H9 (cell line): ENCODE results near the gene MRAS. TPM values are rescaled to one million over a fixed set of nuclear protein-coding genes. Genes with fewer than 3 reads are reported as not detected.

Source experiments
- DNase-seq: peaks from one replicate; pipeline ENCODE4 v3.0.0-alpha.2; 2017
- H2AFZ ChIP-seq: one replicate; pipeline ENCODE4 v1.6.1; 2013; ENCODE audit warnings: mild to moderate bottlenecking, low read length, control low read depth, moderate library complexity
- H2AK5ac ChIP-seq: 2 replicates; pipeline ENCODE4 v1.6.1; 2013; ENCODE audit warnings: low read length, control low read depth, mixed read lengths; ENCODE audit not compliant: insufficient read length
- H2BK120ac ChIP-seq: one replicate; pipeline ENCODE4 v1.6.1; 2013; ENCODE audit warnings: low read depth, mild to moderate bottlenecking, low read length, control low read depth, inconsistent platforms; ENCODE audit not compliant: poor library complexity, severe bottlenecking
- H2BK12ac ChIP-seq: 2 replicates; pipeline ENCODE4 v1.6.1; 2013; ENCODE audit warnings: low read length, control low read depth, mixed read lengths, low read depth; ENCODE audit not compliant: insufficient read length
- H2BK15ac ChIP-seq: 2 replicates; pipeline ENCODE4 v1.6.1; 2013; ENCODE audit warnings: low read depth, low read length, control low read depth
- H2BK20ac ChIP-seq: one replicate; pipeline ENCODE4 v1.6.1; 2013; ENCODE audit warnings: low read depth, mild to moderate bottlenecking, low read length, control low read depth, inconsistent platforms; ENCODE audit not compliant: poor library complexity, severe bottlenecking
- H2BK5ac ChIP-seq: 2 replicates; pipeline ENCODE4 v1.6.1; 2013; ENCODE audit warnings: low read length, control low read depth, mixed read lengths; ENCODE audit not compliant: insufficient read length
- H3K14ac ChIP-seq: 2 replicates; pipeline ENCODE4 v1.6.1; 2013; ENCODE audit warnings: low read length, control low read depth; ENCODE audit not compliant: insufficient read depth
- H3K18ac ChIP-seq: 2 replicates; pipeline ENCODE4 v1.6.1; 2013; ENCODE audit warnings: low read depth, mild to moderate bottlenecking, mixed read lengths, low read length, control low read depth; ENCODE audit not compliant: insufficient read length
- H3K23ac ChIP-seq: 2 replicates; pipeline ENCODE4 v1.6.1; 2013; ENCODE audit warnings: low read length, control low read depth, mixed read lengths, low read depth; ENCODE audit not compliant: insufficient read length
- H3K23me2 ChIP-seq: 2 replicates; pipeline ENCODE4 v1.6.1; 2013; ENCODE audit warnings: low read depth, mild to moderate bottlenecking, mixed read lengths, low read length, control low read depth; ENCODE audit not compliant: insufficient read length, poor library complexity, severe bottlenecking
- H3K27ac ChIP-seq: 2 replicates; pipeline ENCODE4 v1.5.1; 2013; ENCODE audit warnings: low read length, control low read depth, mixed read lengths, low read depth; ENCODE audit not compliant: insufficient read length
- H3K27me3 ChIP-seq: 2 replicates; pipeline ENCODE4 v1.6.1; 2013; ENCODE audit warnings: low read length, control low read depth, inconsistent platforms; ENCODE audit not compliant: insufficient read depth
- H3K4ac ChIP-seq: 2 replicates; pipeline ENCODE4 v1.6.1; 2013; ENCODE audit warnings: low read depth, mild to moderate bottlenecking, control low read depth, inconsistent platforms, low read length, moderate library complexity
- H3K4me1 ChIP-seq: 2 replicates; pipeline ENCODE4 v1.6.1; 2013; ENCODE audit warnings: low read length, control low read depth, inconsistent platforms; ENCODE audit not compliant: insufficient read depth
- H3K4me2 ChIP-seq: 2 replicates; pipeline ENCODE4 v1.6.1; 2013; ENCODE audit warnings: low read length, control low read depth, mixed read lengths; ENCODE audit not compliant: insufficient read length, insufficient read depth
- H3K56ac ChIP-seq: 2 replicates; pipeline ENCODE4 v1.6.1; 2013; ENCODE audit warnings: low read depth, mild to moderate bottlenecking, mixed read lengths, low read length, control low read depth; ENCODE audit not compliant: insufficient read length
- H3K79me1 ChIP-seq: 2 replicates; pipeline ENCODE4 v1.6.1; 2013; ENCODE audit warnings: low read depth, mild to moderate bottlenecking, moderate library complexity, low read length, control low read depth, inconsistent platforms; ENCODE audit not compliant: insufficient read depth, poor library complexity, severe bottlenecking
- H3K79me2 ChIP-seq: 2 replicates; pipeline ENCODE4 v1.6.1; 2013; ENCODE audit warnings: low read length, control low read depth, inconsistent platforms; ENCODE audit not compliant: insufficient read depth
- H3K9ac ChIP-seq: 2 replicates; pipeline ENCODE4 v1.6.1; 2013; ENCODE audit warnings: low read length, control low read depth, mixed read lengths; ENCODE audit not compliant: insufficient read length; ENCODE audit errors: extremely low read depth
- H3K9me3 ChIP-seq: one replicate; pipeline ENCODE4 v1.6.1; 2013; ENCODE audit warnings: low read depth, low read length, inconsistent platforms; ENCODE audit not compliant: control insufficient read depth
- H3T11ph ChIP-seq: one replicate; pipeline ENCODE4 v1.6.1; 2013; ENCODE audit warnings: mild to moderate bottlenecking, low read length, control low read depth, inconsistent platforms
- H4K20me1 ChIP-seq: one replicate; pipeline ENCODE4 v1.6.1; 2013; ENCODE audit not compliant: control insufficient read depth, insufficient read length, insufficient read depth
- H4K5ac ChIP-seq: 2 replicates; pipeline ENCODE4 v1.6.1; 2013; ENCODE audit warnings: low read depth, mild to moderate bottlenecking, mixed read lengths, low read length, control low read depth; ENCODE audit not compliant: insufficient read length
- H4K8ac ChIP-seq: replicated peaks from 2 replicates; pipeline ENCODE4 v1.6.1; 2013; ENCODE audit warnings: low read length, control low read depth, mixed read lengths, low read depth; ENCODE audit not compliant: insufficient read length
- H4K91ac ChIP-seq: 2 replicates; pipeline ENCODE4 v1.6.1; 2013; ENCODE audit warnings: low read depth, mild to moderate bottlenecking, moderate library complexity, mixed read lengths, low read length, control low read depth; ENCODE audit not compliant: insufficient read length
- H3K27ac Mint-ChIP-seq, 3 experiments: 2 replicates in 2 of 3; 3 replicates in 1 of 3; pipeline ENCODE4 v1.8.0; 2020 to 2021; ENCODE audit warnings: mixed read lengths in 3 of 3, mild to moderate bottlenecking in 1 of 3, moderate library complexity in 1 of 3
- H3K27me3 Mint-ChIP-seq: 2 replicates; pipeline ENCODE4 v1.8.0; 2021; ENCODE audit warnings: low read depth, mild to moderate bottlenecking, moderate library complexity, mixed read lengths
- H3K36me3 Mint-ChIP-seq, 3 experiments: 2 replicates in 2 of 3; 3 replicates in 1 of 3; pipeline ENCODE4 v1.8.0; 2020 to 2021; ENCODE audit warnings: low read depth in 3 of 3, mixed read lengths in 3 of 3; ENCODE audit not compliant: insufficient read depth in 1 of 3
- H3K4me1 Mint-ChIP-seq, 2 experiments: 2 replicates each; pipeline ENCODE4 v1.8.0; 2020; ENCODE audit warnings: mixed read lengths in 2 of 2
- H3K4me3 Mint-ChIP-seq, 2 experiments: 2 replicates in 1 of 2; 3 replicates in 1 of 2; pipeline ENCODE4 v1.8.0; 2020 to 2021; ENCODE audit warnings: mild to moderate bottlenecking in 2 of 2, mixed read lengths in 2 of 2, moderate library complexity in 1 of 2
- H3K9me3 Mint-ChIP-seq, 2 experiments: 2 replicates in 1 of 2; 3 replicates in 1 of 2; pipeline ENCODE4 v1.8.0; 2020; ENCODE audit warnings: mild to moderate bottlenecking in 2 of 2, mixed read lengths in 2 of 2, moderate library complexity in 1 of 2
- WGBS: extraction: QIAGEN DNeasy Blood & Tissue Kit; methylation state at CpG from one replicate; pipeline ENCODE4 v1.1.7; 2013; ENCODE audit warnings: missing lambda C conversion rate, low lambda C conversion rate, mixed read lengths; ENCODE audit not compliant: insufficient read length; ENCODE audit errors: extremely low coverage; 5-methylcytosine and 5-hydroxymethylcytosine counted together
- total RNA-seq: library from RNA; stranded (reverse); gene quantifications from 2 replicates; pipeline ENCODE4 v1.2.1, GENCODE V29; 2021
- TF ChIP-seq, protein P1 (sequence below): fragments of 200-600 bp; sonication (generic); conservative IDR thresholded peaks from 3 replicates; pipeline ENCODE4 v1.8.0; 2021; ENCODE audit warnings: antibody characterized with exemption, mild to moderate bottlenecking

The MRAS gene
- total RNA-seq, 1 experiment from 2014 or later, result 10.9 TPM

- no peak overlapping the region for H4K8ac ChIP-seq
- H3K9me3 ChIP-seq, result no peaks in the 10 kb centered on the region
- no peak overlapping the region for H3K4me3 Mint-ChIP-seq
- no peaks in the 10 kb centered on the region for H3K23me2 ChIP-seq
- no peak overlapping the region for H2AFZ ChIP-seq
- H4K5ac ChIP-seq, result no peak overlapping the region
- no peak overlapping the region for H3K27ac ChIP-seq
- H2BK12ac ChIP-seq, result no peak overlapping the region
- no peak overlapping the region for H3K56ac ChIP-seq
- no peak overlapping the region for H2BK5ac ChIP-seq
- H2AK5ac ChIP-seq, result no peak overlapping the region
- no peak overlapping the region for H3K9ac ChIP-seq
- H2BK20ac ChIP-seq, result no peak overlapping the region
- H3K4me1 ChIP-seq, result no peaks in the 10 kb centered on the region
- no peaks in the 10 kb centered on the region for H4K20me1 ChIP-seq
- no peaks in the 10 kb centered on the region for H3K79me2 ChIP-seq
- H3K4me2 ChIP-seq, result no peak overlapping the region
- no peak for DNase-seq
- H2BK15ac ChIP-seq, result no peak overlapping the region
- H2BK120ac ChIP-seq, result no peak overlapping the region
- no peak overlapping the region for H3K23ac ChIP-seq
- no peak overlapping the region for H4K91ac ChIP-seq
- TF ChIP-seq, protein P1, sequence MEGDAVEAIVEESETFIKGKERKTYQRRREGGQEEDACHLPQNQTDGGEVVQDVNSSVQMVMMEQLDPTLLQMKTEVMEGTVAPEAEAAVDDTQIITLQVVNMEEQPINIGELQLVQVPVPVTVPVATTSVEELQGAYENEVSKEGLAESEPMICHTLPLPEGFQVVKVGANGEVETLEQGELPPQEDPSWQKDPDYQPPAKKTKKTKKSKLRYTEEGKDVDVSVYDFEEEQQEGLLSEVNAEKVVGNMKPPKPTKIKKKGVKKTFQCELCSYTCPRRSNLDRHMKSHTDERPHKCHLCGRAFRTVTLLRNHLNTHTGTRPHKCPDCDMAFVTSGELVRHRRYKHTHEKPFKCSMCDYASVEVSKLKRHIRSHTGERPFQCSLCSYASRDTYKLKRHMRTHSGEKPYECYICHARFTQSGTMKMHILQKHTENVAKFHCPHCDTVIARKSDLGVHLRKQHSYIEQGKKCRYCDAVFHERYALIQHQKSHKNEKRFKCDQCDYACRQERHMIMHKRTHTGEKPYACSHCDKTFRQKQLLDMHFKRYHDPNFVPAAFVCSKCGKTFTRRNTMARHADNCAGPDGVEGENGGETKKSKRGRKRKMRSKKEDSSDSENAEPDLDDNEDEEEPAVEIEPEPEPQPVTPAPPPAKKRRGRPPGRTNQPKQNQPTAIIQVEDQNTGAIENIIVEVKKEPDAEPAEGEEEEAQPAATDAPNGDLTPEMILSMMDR, result no peak
- WGBS, result no CpG with 5 or more reads among the region's 2 CpGs
- H3K27me3 ChIP-seq, result no peaks in the 10 kb centered on the region
- no peak overlapping the region; a peak in 1 of 7 replicates for H3K27ac Mint-ChIP-seq
- H3K18ac ChIP-seq, result no peak overlapping the region
- peaks cover 2% of the 10 kb centered on the region; the same call in 1 of the 2 replicates for H3K27me3 Mint-ChIP-seq
- H3K4me1 Mint-ChIP-seq, result peaks cover 11 to 21% of the 10 kb centered on the region in 2 experiments
- H3K4ac ChIP-seq, result no peak overlapping the region
- H3K14ac ChIP-seq, result no peak overlapping the region
- H3T11ph ChIP-seq, result no peak overlapping the region
- peaks cover 17 to 22% of the 10 kb centered on the region in 2 experiments; a peak in 4 of 5 replicates for H3K9me3 Mint-ChIP-seq
- peaks cover 6 to 34% (median 8%) of the 10 kb centered on the region in 3 experiments for H3K36me3 Mint-ChIP-seq
- no peaks in the 10 kb centered on the region for H3K79me1 ChIP-seq
Measured at GRCh38 chr3:138424323-138424722, 75.9 kb downstream of the MRAS start.
